Ishikawa (cell line): ENCODE measurements around the gene SPATA9.
A peak's percentile ranks its signal among the peaks of the same experiment; 100 is the strongest.

Source experiments
- CEBPB ChIP-seq: IDR thresholded peaks from 2 replicates; pipeline ENCODE4 v1.6.1; 2012
- FOXM1 ChIP-seq: IDR thresholded peaks from 2 replicates; pipeline ENCODE4 v1.6.1; 2012; ENCODE audit warnings: low read depth, borderline replicate concordance
- MAX ChIP-seq: IDR thresholded peaks from 2 replicates; pipeline ENCODE4 v1.6.1; 2012
- NFIC ChIP-seq: IDR thresholded peaks from 2 replicates; pipeline ENCODE4 v1.6.1; 2012
- RAD21 ChIP-seq: IDR thresholded peaks from 2 replicates; pipeline ENCODE4 v1.6.1; 2012; ENCODE audit warnings: low read depth
- REST ChIP-seq: IDR thresholded peaks from 2 replicates; pipeline ENCODE4 v1.6.1; 2012; ENCODE audit warnings: low read depth, mild to moderate bottlenecking
- TAF1 ChIP-seq: IDR thresholded peaks from 2 replicates; pipeline ENCODE4 v1.6.1; 2012; ENCODE audit warnings: low read depth, mild to moderate bottlenecking
- TCF12 ChIP-seq: IDR thresholded peaks from 2 replicates; pipeline ENCODE4 v1.6.1; 2012; ENCODE audit warnings: low read depth
- ZBTB7A ChIP-seq: IDR thresholded peaks from 2 replicates; pipeline ENCODE4 v1.6.1; 2012; ENCODE audit warnings: low read depth

- no peak for TF ChIP-seq FOXM1
- no peak for TF ChIP-seq TCF12
- no peak for TF ChIP-seq RAD21
- TF ChIP-seq MAX: no peak
- no peak for TF ChIP-seq TAF1
- TF ChIP-seq CEBPB: no peak
- no peak for TF ChIP-seq REST
- 0 out of 2 replicates have a peak, but pooled peaks have one; percentile 21 for TF ChIP-seq ZBTB7A
- no peak for TF ChIP-seq NFIC
Observed at GRCh38 chr5:95731571-95732554, 49.1 kb upstream of the SPATA9 start.
